Measurements from ENCODE around the gene LPIN2. TPM values are rescaled to one million over a fixed set of nuclear protein-coding genes. Genes with fewer than 3 reads are reported as not detected.
A peak's percentile ranks its signal among the peaks of the same experiment; 100 is the strongest.

LPIN2 gene
- total and polyA plus RNA-seq, 2 of the 13 experiments (the other 11 are each of a cell fraction or from before 2014, with no cell fraction given): 46.0 to 119 TPM

DNA sequence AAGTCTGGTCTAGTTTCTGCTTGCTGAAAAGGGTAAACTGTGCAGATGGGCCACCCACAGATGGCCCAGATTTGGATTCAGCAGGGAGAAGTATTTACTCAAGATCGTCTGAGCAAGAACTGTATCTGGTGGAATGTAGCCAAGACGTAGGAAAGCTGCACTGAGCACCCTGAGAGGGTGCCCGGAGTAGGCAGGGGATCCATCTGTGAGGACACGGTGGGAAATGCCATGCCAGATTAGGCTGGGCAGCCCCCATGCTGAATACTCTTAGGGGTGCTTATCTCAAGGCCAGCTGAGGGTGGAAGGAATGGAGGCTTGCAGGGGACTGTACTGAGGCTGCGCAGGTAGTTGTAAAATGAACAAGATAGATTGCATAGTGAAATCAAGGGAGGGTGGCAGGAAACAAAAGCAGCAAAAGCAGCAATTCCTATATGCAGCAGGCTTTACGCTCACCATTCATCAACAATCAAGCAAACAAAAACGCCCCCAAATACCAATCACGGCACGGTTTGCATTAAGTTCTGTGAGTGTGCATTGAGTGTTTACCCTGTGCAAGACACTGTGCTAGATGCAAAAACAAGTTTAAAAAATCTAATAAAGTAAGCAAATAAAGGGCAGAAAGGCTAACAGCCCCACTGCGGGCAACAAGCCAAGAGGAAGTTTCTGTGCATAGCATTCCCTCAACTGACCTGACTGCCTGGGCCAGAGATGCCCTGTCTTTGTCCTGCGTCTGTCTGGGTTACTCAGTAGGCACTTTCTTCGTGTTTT, 32.2 kb upstream of the LPIN2 start (continued):
- TF ChIP-seq, protein P1, sequence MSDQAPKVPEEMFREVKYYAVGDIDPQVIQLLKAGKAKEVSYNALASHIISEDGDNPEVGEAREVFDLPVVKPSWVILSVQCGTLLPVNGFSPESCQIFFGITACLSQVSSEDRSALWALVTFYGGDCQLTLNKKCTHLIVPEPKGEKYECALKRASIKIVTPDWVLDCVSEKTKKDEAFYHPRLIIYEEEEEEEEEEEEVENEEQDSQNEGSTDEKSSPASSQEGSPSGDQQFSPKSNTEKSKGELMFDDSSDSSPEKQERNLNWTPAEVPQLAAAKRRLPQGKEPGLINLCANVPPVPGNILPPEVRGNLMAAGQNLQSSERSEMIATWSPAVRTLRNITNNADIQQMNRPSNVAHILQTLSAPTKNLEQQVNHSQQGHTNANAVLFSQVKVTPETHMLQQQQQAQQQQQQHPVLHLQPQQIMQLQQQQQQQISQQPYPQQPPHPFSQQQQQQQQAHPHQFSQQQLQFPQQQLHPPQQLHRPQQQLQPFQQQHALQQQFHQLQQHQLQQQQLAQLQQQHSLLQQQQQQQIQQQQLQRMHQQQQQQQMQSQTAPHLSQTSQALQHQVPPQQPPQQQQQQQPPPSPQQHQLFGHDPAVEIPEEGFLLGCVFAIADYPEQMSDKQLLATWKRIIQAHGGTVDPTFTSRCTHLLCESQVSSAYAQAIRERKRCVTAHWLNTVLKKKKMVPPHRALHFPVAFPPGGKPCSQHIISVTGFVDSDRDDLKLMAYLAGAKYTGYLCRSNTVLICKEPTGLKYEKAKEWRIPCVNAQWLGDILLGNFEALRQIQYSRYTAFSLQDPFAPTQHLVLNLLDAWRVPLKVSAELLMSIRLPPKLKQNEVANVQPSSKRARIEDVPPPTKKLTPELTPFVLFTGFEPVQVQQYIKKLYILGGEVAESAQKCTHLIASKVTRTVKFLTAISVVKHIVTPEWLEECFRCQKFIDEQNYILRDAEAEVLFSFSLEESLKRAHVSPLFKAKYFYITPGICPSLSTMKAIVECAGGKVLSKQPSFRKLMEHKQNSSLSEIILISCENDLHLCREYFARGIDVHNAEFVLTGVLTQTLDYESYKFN (CRISPR knock-in tag; conservative IDR thresholded peaks at IDR 0.05): peak; percentile 67
- no peak for TF ChIP-seq MTA3 (CRISPR knock-in tag; IDR thresholded peaks at IDR 0.05)
- TF ChIP-seq, protein P2, sequence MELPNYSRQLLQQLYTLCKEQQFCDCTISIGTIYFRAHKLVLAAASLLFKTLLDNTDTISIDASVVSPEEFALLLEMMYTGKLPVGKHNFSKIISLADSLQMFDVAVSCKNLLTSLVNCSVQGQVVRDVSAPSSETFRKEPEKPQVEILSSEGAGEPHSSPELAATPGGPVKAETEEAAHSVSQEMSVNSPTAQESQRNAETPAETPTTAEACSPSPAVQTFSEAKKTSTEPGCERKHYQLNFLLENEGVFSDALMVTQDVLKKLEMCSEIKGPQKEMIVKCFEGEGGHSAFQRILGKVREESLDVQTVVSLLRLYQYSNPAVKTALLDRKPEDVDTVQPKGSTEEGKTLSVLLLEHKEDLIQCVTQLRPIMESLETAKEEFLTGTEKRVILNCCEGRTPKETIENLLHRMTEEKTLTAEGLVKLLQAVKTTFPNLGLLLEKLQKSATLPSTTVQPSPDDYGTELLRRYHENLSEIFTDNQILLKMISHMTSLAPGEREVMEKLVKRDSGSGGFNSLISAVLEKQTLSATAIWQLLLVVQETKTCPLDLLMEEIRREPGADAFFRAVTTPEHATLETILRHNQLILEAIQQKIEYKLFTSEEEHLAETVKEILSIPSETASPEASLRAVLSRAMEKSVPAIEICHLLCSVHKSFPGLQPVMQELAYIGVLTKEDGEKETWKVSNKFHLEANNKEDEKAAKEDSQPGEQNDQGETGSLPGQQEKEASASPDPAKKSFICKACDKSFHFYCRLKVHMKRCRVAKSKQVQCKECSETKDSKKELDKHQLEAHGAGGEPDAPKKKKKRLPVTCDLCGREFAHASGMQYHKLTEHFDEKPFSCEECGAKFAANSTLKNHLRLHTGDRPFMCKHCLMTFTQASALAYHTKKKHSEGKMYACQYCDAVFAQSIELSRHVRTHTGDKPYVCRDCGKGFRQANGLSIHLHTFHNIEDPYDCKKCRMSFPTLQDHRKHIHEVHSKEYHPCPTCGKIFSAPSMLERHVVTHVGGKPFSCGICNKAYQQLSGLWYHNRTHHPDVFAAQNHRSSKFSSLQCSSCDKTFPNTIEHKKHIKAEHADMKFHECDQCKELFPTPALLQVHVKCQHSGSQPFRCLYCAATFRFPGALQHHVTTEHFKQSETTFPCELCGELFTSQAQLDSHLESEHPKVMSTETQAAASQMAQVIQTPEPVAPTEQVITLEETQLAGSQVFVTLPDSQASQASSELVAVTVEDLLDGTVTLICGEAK (IDR thresholded peaks at IDR 0.05): no peak
- TF ChIP-seq, protein P2 (CRISPR knock-in tag; IDR thresholded peaks at IDR 0.05): peak; percentile 98
- TF ChIP-seq, protein P3, sequence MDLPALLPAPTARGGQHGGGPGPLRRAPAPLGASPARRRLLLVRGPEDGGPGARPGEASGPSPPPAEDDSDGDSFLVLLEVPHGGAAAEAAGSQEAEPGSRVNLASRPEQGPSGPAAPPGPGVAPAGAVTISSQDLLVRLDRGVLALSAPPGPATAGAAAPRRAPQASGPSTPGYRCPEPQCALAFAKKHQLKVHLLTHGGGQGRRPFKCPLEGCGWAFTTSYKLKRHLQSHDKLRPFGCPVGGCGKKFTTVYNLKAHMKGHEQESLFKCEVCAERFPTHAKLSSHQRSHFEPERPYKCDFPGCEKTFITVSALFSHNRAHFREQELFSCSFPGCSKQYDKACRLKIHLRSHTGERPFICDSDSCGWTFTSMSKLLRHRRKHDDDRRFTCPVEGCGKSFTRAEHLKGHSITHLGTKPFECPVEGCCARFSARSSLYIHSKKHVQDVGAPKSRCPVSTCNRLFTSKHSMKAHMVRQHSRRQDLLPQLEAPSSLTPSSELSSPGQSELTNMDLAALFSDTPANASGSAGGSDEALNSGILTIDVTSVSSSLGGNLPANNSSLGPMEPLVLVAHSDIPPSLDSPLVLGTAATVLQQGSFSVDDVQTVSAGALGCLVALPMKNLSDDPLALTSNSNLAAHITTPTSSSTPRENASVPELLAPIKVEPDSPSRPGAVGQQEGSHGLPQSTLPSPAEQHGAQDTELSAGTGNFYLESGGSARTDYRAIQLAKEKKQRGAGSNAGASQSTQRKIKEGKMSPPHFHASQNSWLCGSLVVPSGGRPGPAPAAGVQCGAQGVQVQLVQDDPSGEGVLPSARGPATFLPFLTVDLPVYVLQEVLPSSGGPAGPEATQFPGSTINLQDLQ (CRISPR knock-in tag; IDR thresholded peaks at IDR 0.05): no peak
- peak; percentile 73 for TF ChIP-seq MED1 (CRISPR knock-in tag; IDR thresholded peaks at IDR 0.05)
- TF ChIP-seq, protein P4, sequence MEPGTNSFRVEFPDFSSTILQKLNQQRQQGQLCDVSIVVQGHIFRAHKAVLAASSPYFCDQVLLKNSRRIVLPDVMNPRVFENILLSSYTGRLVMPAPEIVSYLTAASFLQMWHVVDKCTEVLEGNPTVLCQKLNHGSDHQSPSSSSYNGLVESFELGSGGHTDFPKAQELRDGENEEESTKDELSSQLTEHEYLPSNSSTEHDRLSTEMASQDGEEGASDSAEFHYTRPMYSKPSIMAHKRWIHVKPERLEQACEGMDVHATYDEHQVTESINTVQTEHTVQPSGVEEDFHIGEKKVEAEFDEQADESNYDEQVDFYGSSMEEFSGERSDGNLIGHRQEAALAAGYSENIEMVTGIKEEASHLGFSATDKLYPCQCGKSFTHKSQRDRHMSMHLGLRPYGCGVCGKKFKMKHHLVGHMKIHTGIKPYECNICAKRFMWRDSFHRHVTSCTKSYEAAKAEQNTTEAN (CRISPR knock-in tag; conservative IDR thresholded peaks at IDR 0.05): peak; percentile 99
- peak; percentile 81; the same call in 1 of the 2 replicates for TF ChIP-seq ZNF121 (CRISPR knock-in tag; IDR thresholded peaks at IDR 0.05)
- no peak for TF ChIP-seq SOX13 (IDR thresholded peaks at IDR 0.05)
- peak in 1 of 2 experiments; percentile 47; a peak in 1 of 4 replicates for TF ChIP-seq SOX13 (CRISPR knock-in tag; conservative IDR thresholded peaks at IDR 0.05 in 1 of 2, IDR thresholded peaks at IDR 0.05 in 1 of 2)

Data from HepG2 (cell line).